GM18907 (cell line): ENCODE data around the gene GAD1.

ENCODE experiments used
- ATAC-seq: cut with Tn5 transposase; IDR thresholded peaks from one replicate; pipeline ENCODE4 v1.9.1; 2021; ENCODE audit warnings: mild to moderate bottlenecking, moderate library complexity; ENCODE audit not compliant: unreplicated experiment

The GAD1 gene

GRCh38 chr2:170817093-170818035 is 677 bp downstream of the GAD1 start:
- ATAC-seq, result no peak

GRCh38 chr2:170818036-170818751 is 1.5 kb downstream of the GAD1 start:
- no peak for ATAC-seq

- no peak for ATAC-seq
Observed at GRCh38 chr2:170818752-170819470, 2.2 kb downstream of the GAD1 start.

GRCh38 chr2:170819680-170820664 is 3.3 kb downstream of the GAD1 start:
- ATAC-seq, result no peak

GRCh38 chr2:170820757-170821530 is 4.3 kb downstream of the GAD1 start:
- no peak for ATAC-seq

GRCh38 chr2:170821531-170822289 is 5.0 kb downstream of the GAD1 start:
- no peak for ATAC-seq

- ATAC-seq, result no peak
Observed at GRCh38 chr2:170822290-170823087, 5.8 kb downstream of the GAD1 start.

GRCh38 chr2:170823088-170823897 is 6.6 kb downstream of the GAD1 start:
- ATAC-seq, result no peak

- no peak for ATAC-seq
Observed at GRCh38 chr2:170823898-170824215, 7.2 kb downstream of the GAD1 start.

- ATAC-seq, result no peak
Observed at GRCh38 chr2:170824526-170825015, 7.9 kb downstream of the GAD1 start.

GRCh38 chr2:170827841-170828532 is 11.3 kb downstream of the GAD1 start:
- ATAC-seq, result no peak

GRCh38 chr2:170828533-170828916 is 11.8 kb downstream of the GAD1 start:
- ATAC-seq, result no peak

- no peak for ATAC-seq
Observed at GRCh38 chr2:170829036-170829435, 12.3 kb downstream of the GAD1 start.

- ATAC-seq, result no peak
Observed at GRCh38 chr2:170830166-170830565, 13.5 kb downstream of the GAD1 start.

- ATAC-seq, result no peak
Observed at GRCh38 chr2:170831115-170831514, 14.4 kb downstream of the GAD1 start.

- ATAC-seq, result no peak
Observed at GRCh38 chr2:170836027-170836426, 19.3 kb downstream of the GAD1 start.
